Measurements from ENCODE around the gene PHTF2. TPM values are rescaled to one million over a fixed set of nuclear protein-coding genes. Genes with fewer than 3 reads are reported as not detected.
A peak's percentile ranks its signal among the peaks of the same experiment; 100 is the strongest.

Gene PHTF2
- total and polyA plus RNA-seq, 10 of the 15 experiments (the other 5 are each of a cell fraction or from before 2014, with no cell fraction given), result 12.9 to 41.8 (median 27.0) TPM

GRCh38 chr7:77918676-77919075, 120.1 kb downstream of the PHTF2 start:
- Histone ChIP-seq H3K4me2 (ENCODE audit: control insufficient read depth, insufficient read depth) (no peak overlapping the region), H3K4me3 (no peak overlapping the region), H3K4me1 (ENCODE audit: control insufficient read depth, insufficient read depth, low read length) (peaks cover 3% of the 10 kb centered on the region; the same call in 1 of the 2 replicates), H3K36me3 (ENCODE audit: control insufficient read depth in 2 of 2, insufficient read depth in 2 of 2, low read length in 1 of 2) (peaks cover 0 to 6% of the 10 kb centered on the region in 2 experiments; a peak in 1 of 4 replicates), H3K9me3 (replicated peaks; ENCODE audit: control insufficient read depth, insufficient read depth, low read length) (no peaks in the 10 kb centered on the region), H3K27me3 (replicated peaks in 1 of 2; ENCODE audit: control insufficient read depth in 2 of 2, insufficient read depth in 2 of 2, low read length in 1 of 2) (no peaks in the 10 kb centered on the region), H2AFZ (ENCODE audit: control insufficient read depth, low read depth, low read length) (no peak overlapping the region), H3K27ac (ENCODE audit: control insufficient read depth, insufficient read depth) (no peak overlapping the region), H3K79me2 (ENCODE audit: control insufficient read depth, insufficient read depth, low read length) (no peaks in the 10 kb centered on the region), H3K9ac (ENCODE audit: control insufficient read depth, insufficient read depth, low read length) (no peak overlapping the region), H4K20me1 (ENCODE audit: control insufficient read depth, insufficient read depth) (no peaks in the 10 kb centered on the region)
- TF ChIP-seq DPF2 (IDR thresholded peaks at IDR 0.05) (no peak), STAT1 (conservative IDR thresholded peaks at IDR 0.05) (no peak), EP300 (IDR thresholded peaks at IDR 0.05; ENCODE audit: borderline replicate concordance in 1 of 2, control insufficient read depth in 1 of 2, low read depth in 2 of 2, low read length in 2 of 2) (no peak), TARDBP (IDR thresholded peaks at IDR 0.05; ENCODE audit: borderline replicate concordance) (no peak)
- ATAC-seq (no peak), DNase-seq (ENCODE audit: low read depth, low spot score) (no peak), FAIRE-seq (no peak)
- BruUV-seq (replicated peaks), result no TSS peak
- in situ Hi-C loops (cut with MboI), result no loop called here
- 100% methylated on average over 1 of the region's 1 CpG for WGBS (ENCODE audit: insufficient coverage, insufficient replicate concordance, low lambda C conversion rate, missing lambda C conversion rate)
- SMC1A ChIA-PET (ENCODE audit: uncharacterized antibody, unreplicated experiment), result interaction anchor here (3.8 kb wide), 1 partner anchor 11 kb away, joined by 19 read pairs; no protein-coding TSS in a partner anchor
- intact Hi-C loops (cut with micrococcal nuclease; ENCODE audit: unreplicated experiment), result no loop called here
- RAD21 ChIA-PET (ENCODE audit: unreplicated experiment), result no interaction called here
- CTCF ChIA-PET, result no interaction called here
- POLR2A ChIA-PET, result no interaction called here

GRCh38 chr7:77923419-77923818, 124.8 kb downstream of the PHTF2 start:
- in situ Hi-C loops (cut with MboI) (no loop called here), intact Hi-C loops (cut with micrococcal nuclease; ENCODE audit: unreplicated experiment) (no loop called here)
- ChIA-PET RAD21 (ENCODE audit: unreplicated experiment) (interaction anchor here (1.0 kb wide), 1 partner anchor 163 kb away, joined by 3 read pairs; no protein-coding TSS in a partner anchor), SMC1A (ENCODE audit: uncharacterized antibody, unreplicated experiment) (interaction anchor here (1.0 to 2.8 kb wide), 6 partner anchors 9 to 272 kb away, joined by 4 to 7 read pairs (median 6); no protein-coding TSS in a partner anchor), CTCF (interaction anchor here (0.7 to 2.6 kb wide), 9 partner anchors 9 to 527 kb away, joined by 3 to 7 read pairs (median 3); no protein-coding TSS in a partner anchor), POLR2A (no interaction called here)
- 92% methylated on average over 2 of the region's 2 CpGs for WGBS (ENCODE audit: insufficient coverage, insufficient replicate concordance, low lambda C conversion rate, missing lambda C conversion rate)
- Histone ChIP-seq H4K20me1 (ENCODE audit: control insufficient read depth, insufficient read depth) (no peaks in the 10 kb centered on the region), H3K4me3 (no peak overlapping the region), H3K9ac (ENCODE audit: control insufficient read depth, insufficient read depth, low read length) (no peak overlapping the region), H3K27ac (ENCODE audit: control insufficient read depth, insufficient read depth) (no peak overlapping the region), H3K36me3 (ENCODE audit: control insufficient read depth in 2 of 2, insufficient read depth in 2 of 2, low read length in 1 of 2) (peaks cover 0 to 6% of the 10 kb centered on the region in 2 experiments; a peak in 1 of 4 replicates), H2AFZ (ENCODE audit: control insufficient read depth, low read depth, low read length) (no peak overlapping the region), H3K4me2 (ENCODE audit: control insufficient read depth, insufficient read depth) (no peak overlapping the region), H3K79me2 (ENCODE audit: control insufficient read depth, insufficient read depth, low read length) (no peaks in the 10 kb centered on the region), H3K9me3 (replicated peaks; ENCODE audit: control insufficient read depth, insufficient read depth, low read length) (no peaks in the 10 kb centered on the region), H3K4me1 (ENCODE audit: control insufficient read depth, insufficient read depth, low read length) (no peaks in the 10 kb centered on the region), H3K27me3 (replicated peaks in 1 of 2; ENCODE audit: control insufficient read depth in 2 of 2, insufficient read depth in 2 of 2, low read length in 1 of 2) (no peaks in the 10 kb centered on the region)
- TF ChIP-seq ZZZ3 (IDR thresholded peaks at IDR 0.05; ENCODE audit: control insufficient read depth, insufficient read length, low read depth) (no peak), RUNX3 (IDR thresholded peaks at IDR 0.05; ENCODE audit: low read length) (peak; percentile 30), MYC (IDR thresholded peaks at IDR 0.05; ENCODE audit: insufficient read depth, insufficient read length, insufficient replicate concordance, low read length, severe bottlenecking) (no peak), PAX5 (IDR thresholded peaks at IDR 0.05; ENCODE audit: borderline replicate concordance, low read depth, low read length) (no peak)
- FAIRE-seq (no peak), DNase-seq (ENCODE audit: low read depth, low spot score) (no peak), ATAC-seq (no peak)
- BruUV-seq (replicated peaks), result no TSS peak
